ENCODE data around the gene EEF1A2. TPM values are rescaled to one million over a fixed set of nuclear protein-coding genes. Genes with fewer than 3 reads are reported as not detected.
A peak's percentile ranks its signal among the peaks of the same experiment; 100 is the strongest.

Gene EEF1A2
- total RNA-seq, 1 experiment from 2014 or later: 26.0 TPM

DNA sequence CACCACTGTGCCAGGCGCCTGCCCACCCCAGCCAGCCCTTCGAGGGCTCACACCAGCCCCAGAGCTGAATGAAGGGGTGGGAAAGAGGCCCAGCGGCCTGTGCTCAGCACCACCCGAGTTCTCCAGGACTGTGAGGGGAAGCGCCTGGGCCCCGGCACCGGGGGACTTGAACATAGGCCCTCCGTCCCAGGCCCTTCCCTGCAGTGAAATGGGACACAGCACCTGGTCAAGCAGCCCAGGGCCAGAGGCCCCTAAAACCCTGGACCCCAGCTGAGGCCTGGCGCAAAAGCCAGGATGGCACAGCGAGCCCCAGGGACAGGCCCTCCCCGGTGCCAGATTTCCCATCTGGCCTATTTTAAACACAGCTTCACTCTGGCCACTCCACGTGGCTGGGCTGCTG, 30.5 kb downstream of the EEF1A2 start (continued):
- TF ChIP-seq CREM (CRISPR knock-in tag; IDR thresholded peaks at IDR 0.05) (no peak), E2F5 (CRISPR knock-in tag; IDR thresholded peaks at IDR 0.05) (no peak), TCF7 (CRISPR knock-in tag; IDR thresholded peaks at IDR 0.05; ENCODE audit: low read depth) (no peak), NFATC4 (CRISPR knock-in tag; IDR thresholded peaks at IDR 0.05) (no peak)

GRCh38 chr20:63467294-63468083, 31.4 kb downstream of the EEF1A2 start:
- Mint-ChIP-seq H3K9me3 (no peaks in the 10 kb centered on the region), H3K4me3 (no peak overlapping the region), H3K4me1 (peaks cover 33% of the 10 kb centered on the region), H3K27ac (peak overlapping the region; percentile 90), H3K36me3 (no peaks in the 10 kb centered on the region), H3K27me3 (ENCODE audit: low read depth) (no peaks in the 10 kb centered on the region)
- no peak for TF ChIP-seq MAX (CRISPR knock-in tag; IDR thresholded peaks at IDR 0.05)
- TF ChIP-seq RORB (CRISPR knock-in tag; IDR thresholded peaks at IDR 0.05): no peak
- TF ChIP-seq GABPB1 (CRISPR knock-in tag; IDR thresholded peaks at IDR 0.05): no peak
- no peak for TF ChIP-seq NFE2L1 (CRISPR knock-in tag; IDR thresholded peaks at IDR 0.05)
- DNase-seq (ENCODE audit: low spot score): no peak
- POLR2A ChIA-PET: no interaction called here
- ATAC-seq: no peak
- CTCF ChIA-PET: interaction anchor here (0.9 to 2.4 kb wide), 4 partner anchors 15 to 86 kb away, joined by 3 to 5 read pairs (median 4); no protein-coding TSS in a partner anchor

DNA sequence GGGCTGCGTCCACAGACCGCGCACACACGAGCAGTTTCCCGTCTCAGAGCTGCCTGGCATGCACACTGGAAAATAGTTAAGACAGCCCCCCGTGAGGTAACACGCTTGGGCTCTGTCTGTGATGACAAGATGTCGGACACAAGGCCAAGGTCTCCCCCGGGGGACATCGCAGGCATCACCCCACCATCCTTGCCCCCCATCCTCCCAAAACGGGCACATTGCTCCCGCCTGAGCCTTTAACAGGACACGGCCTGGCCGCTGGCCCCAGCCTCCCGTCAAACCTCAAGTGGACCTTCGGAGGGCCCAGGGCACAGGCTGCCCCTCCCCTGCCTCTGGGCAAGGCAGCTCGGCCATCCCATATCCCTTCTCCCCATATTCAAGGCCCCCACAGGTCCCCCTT, 32.0 kb downstream of the EEF1A2 start:
- ATAC-seq (no peak), DNase-seq (ENCODE audit: low spot score) (no peak)
- ChIA-PET POLR2A (no interaction called here), CTCF (interaction anchor here (0.9 to 1.3 kb wide), 3 partner anchors 14 to 25 kb away, joined by 3 to 5 read pairs (median 3); no protein-coding TSS in a partner anchor)
- Mint-ChIP-seq H3K4me1 (peaks cover 33% of the 10 kb centered on the region), H3K4me3 (no peak overlapping the region), H3K27me3 (ENCODE audit: low read depth) (no peaks in the 10 kb centered on the region), H3K9me3 (no peaks in the 10 kb centered on the region), H3K36me3 (no peaks in the 10 kb centered on the region), H3K27ac (peak overlapping the region; percentile 90)
- TF ChIP-seq NR1H2 (CRISPR knock-in tag; IDR thresholded peaks at IDR 0.05) (no peak), NFE2L1 (CRISPR knock-in tag; IDR thresholded peaks at IDR 0.05) (no peak), ZNF532 (CRISPR knock-in tag; IDR thresholded peaks at IDR 0.05; ENCODE audit: borderline replicate concordance) (no peak)

DNA sequence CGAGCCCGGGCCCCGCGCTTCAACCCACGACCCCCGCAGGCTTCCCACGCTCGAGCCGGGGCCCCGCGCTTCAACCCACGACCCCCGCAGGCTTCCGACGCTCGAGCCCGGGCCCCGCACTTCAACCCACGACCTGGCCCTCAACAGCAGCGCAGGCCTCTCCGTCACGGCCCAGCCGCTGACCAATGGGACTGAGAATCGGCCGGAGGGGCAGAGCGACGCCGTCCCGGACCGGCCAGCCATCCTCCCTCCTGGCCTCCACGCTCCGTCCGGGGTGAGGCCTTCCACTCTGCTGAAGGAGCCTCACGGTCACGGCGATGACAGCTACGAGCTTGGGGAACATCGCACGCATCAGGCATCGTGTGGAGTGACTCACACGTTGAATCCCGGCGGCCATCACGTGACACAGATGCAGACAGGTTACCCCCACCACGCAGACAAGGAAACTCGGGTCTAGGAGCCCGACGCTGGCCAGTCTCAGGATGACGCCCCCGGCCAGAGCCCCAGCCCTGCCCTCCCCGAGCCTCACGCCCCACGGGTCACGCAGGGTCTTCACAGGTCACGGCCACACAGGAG, 32.5 kb downstream of the EEF1A2 start:
- H3K4me1 Mint-ChIP-seq: peaks cover 35% of the 10 kb centered on the region
- ChIA-PET POLR2A (no interaction called here), CTCF (interaction anchor here (1.1 to 3.1 kb wide), 4 partner anchors 11 to 30 kb away, joined by 3 to 15 read pairs (median 8); no protein-coding TSS in a partner anchor)
- H3K9me3 Mint-ChIP-seq: no peaks in the 10 kb centered on the region
- DNase-seq (ENCODE audit: low spot score) (no peak), ATAC-seq (no peak)
- no peaks in the 10 kb centered on the region for H3K27me3 Mint-ChIP-seq (ENCODE audit: low read depth)
- H3K4me3 Mint-ChIP-seq: no peak overlapping the region
- no peak overlapping the region for H3K27ac Mint-ChIP-seq
- no peaks in the 10 kb centered on the region for H3K36me3 Mint-ChIP-seq
- TF ChIP-seq ETV6 (CRISPR knock-in tag; IDR thresholded peaks at IDR 0.05) (no peak), RELA (CRISPR knock-in tag; IDR thresholded peaks at IDR 0.05; ENCODE audit: borderline replicate concordance) (no peak), MLX (CRISPR knock-in tag; IDR thresholded peaks at IDR 0.05) (no peak), NFE2L1 (CRISPR knock-in tag; IDR thresholded peaks at IDR 0.05) (no peak), ATF1 (CRISPR knock-in tag; IDR thresholded peaks at IDR 0.05) (no peak), GTF2I (CRISPR knock-in tag; conservative IDR thresholded peaks at IDR 0.05) (no peak), MYBL2 (CRISPR knock-in tag; IDR thresholded peaks at IDR 0.05) (no peak), NR3C1 (CRISPR knock-in tag; conservative IDR thresholded peaks at IDR 0.05; ENCODE audit: low read depth) (no peak), IRF1 (CRISPR knock-in tag; IDR thresholded peaks at IDR 0.05) (no peak), ZNF425 (CRISPR knock-in tag; conservative IDR thresholded peaks at IDR 0.05) (no peak)

Data from WTC11 (cell line).